GDM1 (cell line): ENCODE results near the gene NBL1.

Experiments used
- DNase-seq: peaks from one replicate; lab custom pipeline; 2025; lab: John Stamatoyannopoulos, UW

The NBL1 gene

DNA sequence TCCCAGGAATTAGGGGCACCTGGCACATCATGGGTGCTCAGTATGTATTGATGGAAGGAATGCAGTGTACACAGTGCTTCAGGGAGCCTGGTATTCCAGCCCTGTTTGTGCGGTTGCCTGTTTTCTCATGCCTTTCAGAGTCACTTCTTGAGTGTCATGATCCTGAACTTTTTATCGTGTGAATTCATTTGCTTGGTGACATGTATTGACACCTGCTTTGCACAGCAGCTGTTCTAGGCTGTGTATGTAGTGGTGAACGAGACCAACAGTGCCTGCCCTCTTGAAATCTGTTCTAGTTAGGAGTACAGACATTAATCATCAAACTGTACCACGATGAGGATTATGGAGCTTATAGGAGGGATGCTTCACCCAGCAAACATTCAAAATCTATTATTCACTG is 26.7 kb downstream of the NBL1 start:
- no peak for DNase-seq

DNA sequence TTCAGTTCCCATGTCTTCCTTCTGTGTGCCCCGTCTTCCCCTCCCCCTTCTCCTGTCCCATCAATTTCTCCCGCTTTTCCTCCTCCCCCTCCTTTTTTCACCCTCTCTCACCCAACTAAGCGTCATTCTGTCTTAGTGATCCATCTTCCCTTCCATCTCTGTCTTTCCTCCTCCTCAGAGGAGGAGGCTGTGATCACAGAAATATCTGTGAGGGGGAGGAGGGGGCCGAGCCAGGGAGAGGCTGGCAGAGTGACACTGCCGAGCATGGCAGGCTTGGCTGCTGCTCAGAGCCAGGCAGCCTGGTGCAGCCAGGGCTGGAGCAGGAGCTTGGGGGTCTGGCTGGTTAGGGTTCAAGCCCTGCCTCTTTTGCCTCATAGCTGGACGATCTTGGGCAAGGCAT is 28.1 kb downstream of the NBL1 start:
- DNase-seq = no peak

DNA sequence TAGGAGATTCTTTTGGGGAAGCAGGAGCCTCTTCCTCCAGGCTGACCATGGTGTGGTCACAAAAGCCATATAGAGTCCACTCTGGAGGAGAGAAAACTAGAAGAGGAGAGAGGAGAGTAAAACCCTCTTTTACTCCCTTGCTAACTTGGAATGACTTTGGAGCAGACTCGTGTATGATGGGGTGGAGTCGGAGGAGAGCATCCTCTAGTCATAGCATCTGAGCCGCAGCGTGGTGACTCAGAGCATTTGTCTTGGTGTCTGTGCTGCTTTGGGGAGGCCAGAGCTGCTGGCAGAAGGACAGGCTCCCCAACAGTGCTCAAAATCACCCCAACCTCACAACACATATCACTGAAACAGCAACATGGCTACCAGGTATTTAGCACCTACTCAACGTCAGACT is 31.7 kb downstream of the NBL1 start:
- DNase-seq = no peak

DNA sequence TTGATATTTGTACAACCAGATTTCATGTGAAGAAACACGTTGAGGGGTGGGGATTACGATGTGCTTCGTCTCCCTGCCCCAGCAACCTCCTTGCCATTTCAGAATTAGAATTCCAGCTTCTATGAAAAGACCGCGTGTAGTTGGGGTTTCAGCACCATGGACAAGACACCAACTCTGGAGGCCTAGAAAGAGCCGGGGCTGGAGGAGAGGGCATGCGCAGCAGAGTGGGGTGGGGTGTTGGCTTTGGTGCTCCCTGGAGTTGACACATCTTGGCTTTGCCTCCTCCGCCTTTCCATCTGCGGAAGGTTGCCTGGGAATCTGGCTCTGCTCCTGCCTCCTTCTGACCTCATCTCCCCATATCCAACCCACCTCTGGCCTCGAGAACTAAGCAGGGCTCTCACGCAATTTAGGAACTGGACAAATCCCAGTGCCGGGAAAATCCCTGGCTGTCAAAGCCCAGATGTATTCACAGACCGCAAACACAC is 32.4 kb downstream of the NBL1 start:
- no peak for DNase-seq

DNA sequence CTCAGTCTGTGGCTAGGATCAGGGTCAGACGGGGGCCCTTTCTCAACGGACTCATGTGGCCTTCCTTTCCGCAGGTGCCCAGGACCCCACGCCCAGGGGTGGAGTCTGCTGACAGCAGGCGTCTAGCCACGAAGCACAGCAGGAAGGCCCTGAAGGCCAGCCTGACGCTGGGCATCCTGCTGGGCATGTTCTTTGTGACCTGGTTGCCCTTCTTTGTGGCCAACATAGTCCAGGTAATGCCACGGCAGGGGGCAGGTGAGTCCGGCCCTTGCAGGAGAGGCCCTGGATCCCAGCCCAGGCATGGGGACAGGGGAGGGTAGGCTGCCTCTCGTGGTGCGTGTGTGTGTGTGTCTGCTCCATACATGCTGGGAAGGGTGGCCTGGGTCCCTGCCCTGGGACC is 34.4 kb downstream of the NBL1 start:
- no peak for DNase-seq

DNA sequence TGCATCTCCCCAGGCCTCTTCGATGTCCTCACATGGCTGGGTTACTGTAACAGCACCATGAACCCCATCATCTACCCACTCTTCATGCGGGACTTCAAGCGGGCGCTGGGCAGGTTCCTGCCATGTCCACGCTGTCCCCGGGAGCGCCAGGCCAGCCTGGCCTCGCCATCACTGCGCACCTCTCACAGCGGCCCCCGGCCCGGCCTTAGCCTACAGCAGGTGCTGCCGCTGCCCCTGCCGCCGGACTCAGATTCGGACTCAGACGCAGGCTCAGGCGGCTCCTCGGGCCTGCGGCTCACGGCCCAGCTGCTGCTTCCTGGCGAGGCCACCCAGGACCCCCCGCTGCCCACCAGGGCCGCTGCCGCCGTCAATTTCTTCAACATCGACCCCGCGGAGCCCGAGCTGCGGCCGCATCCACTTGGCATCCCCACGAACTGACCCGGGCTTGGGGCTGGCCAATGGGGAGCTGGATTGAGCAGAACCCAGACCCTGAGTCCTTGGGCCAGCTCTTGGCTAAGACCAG is 34.9 kb downstream of the NBL1 start:
- DNase-seq = no peak

DNA sequence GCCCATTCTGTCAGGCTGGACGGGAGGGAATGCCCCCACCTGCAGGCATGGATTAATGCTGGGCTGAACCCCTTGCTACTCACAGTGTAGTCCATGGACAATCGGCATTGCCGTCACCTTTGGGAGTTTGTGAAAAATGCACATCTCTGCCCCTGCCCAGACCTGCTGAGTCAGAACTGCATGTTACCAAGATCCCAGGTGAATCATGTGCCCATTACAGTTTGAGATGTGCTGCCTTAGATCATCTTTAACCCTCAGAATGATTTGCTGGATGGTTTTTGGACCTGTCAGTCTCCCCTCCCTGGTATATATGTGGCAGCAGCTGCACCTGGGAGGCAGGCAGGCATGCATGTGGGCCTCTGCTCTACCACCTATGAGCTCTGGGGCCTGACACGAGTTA is 35.6 kb downstream of the NBL1 start:
- no peak for DNase-seq

DNA sequence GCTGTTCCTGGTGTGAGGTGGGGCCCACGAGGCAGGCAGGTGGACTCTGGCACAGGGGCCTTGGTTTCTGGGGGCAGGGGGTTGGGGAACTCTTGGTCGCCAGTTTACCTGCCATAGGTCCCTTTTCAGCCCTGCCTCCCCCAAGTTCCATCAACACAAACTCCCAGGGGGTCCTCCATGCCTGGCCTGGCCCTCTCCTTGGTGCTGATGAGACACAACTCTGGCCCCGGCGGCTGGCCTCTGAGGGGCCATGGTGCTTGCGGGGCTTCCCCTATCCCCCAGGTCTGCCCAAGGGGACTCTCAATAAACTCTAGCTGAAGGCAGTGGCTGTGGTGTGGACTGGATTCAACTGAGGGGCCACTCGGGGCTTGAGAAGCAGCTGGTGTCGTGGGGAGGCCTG is 36.5 kb downstream of the NBL1 start:
- no peak for DNase-seq

DNA sequence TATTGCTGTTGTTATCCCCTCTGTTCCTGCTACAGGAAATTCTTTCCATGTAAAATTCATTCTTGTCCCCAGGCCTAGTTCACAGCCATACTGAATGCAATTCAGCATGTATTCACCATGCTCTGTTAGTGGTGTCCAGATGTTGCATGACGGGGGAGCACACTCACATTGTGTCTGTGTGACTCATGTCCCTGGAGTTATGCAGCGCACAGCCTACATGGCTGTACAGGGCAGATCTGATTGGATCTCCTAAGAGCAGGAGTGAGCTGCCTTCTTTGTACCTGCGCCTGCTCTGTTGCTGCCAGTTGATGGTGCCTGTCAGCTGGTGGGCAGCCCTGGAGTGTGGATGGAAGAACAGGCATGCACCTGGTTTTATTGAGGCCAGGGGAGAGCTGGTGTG is 38.1 kb downstream of the NBL1 start:
- DNase-seq = no peak

DNA sequence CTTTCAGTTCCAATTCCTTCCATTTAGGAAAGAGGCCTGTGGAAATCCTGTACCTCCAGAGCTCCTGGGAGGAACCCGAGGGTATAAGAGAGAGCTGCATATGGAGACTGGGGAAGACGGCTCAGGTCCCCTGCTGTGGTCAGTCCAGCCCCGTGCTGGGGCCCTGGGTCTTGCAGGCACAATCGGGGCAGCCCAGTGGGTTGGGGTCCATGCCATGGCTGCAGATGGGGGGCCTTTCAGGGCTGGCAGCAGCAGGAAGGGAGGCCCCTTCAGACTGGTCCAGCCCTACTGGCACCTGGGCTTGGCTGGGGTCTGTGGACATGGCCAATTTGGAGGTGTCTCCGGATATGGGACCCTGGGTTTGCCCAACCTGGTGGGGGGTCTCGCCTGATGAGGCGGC is 38.8 kb downstream of the NBL1 start:
- DNase-seq = no peak

DNA sequence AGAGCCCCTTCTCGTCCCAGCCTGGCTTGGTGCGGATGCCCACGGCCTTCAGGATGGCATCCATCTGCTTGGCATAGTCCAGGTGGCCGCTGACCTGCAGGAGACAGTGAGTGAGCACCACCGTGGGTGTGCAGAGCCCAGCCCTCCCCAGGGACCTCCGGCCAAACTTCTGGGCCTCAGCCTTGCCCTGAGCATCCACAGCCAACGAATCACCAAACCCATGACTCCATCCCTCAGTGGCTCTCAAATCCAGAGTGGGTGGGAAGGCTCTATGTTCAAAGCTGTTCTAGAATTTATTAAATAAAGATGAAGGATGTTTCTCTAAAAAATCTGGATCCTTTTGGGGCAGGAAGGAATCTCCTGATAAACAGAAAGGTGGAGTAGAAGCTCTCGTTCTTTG is 39.2 kb downstream of the NBL1 start:
- DNase-seq = no peak

DNA sequence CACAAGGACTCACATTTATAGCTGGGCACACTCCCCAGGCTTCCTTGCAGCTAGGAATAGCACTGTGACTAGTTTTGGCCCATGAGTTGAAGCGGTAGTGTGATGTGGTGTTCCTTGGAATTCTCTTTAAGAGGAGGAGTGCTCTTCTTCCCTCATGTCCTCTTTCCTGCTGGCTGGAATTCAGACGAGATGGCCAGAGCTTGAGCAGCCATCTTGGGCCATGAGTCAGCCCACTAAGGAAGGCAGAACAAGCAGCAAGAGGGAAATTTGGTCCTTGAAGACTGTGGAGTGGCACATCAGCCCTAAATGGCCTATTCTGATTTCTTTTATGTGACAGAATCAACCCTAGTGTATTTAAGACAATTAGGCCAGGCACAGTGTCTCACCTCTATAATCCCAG is 40.6 kb downstream of the NBL1 start:
- DNase-seq = no peak

DNA sequence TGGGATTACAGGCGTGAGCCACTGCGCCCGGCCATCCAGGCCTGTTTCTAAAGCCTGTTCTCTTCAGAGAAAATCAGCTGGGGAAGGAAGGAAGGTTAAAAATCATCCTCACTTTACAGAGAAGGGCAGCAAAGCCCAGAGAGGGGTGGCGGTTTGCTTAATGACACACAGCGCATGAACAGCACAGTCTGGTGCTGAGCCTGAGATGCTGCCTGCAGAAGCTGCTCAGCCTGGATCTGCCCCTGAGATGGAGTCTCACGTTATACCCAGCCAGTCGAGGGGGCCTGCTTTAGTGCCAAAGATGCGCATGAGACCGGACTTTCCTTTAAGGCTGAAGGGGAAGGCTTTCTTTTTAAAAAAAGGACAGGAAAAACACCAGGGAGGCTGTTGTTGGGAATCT is 41.9 kb downstream of the NBL1 start:
- no peak for DNase-seq

DNA sequence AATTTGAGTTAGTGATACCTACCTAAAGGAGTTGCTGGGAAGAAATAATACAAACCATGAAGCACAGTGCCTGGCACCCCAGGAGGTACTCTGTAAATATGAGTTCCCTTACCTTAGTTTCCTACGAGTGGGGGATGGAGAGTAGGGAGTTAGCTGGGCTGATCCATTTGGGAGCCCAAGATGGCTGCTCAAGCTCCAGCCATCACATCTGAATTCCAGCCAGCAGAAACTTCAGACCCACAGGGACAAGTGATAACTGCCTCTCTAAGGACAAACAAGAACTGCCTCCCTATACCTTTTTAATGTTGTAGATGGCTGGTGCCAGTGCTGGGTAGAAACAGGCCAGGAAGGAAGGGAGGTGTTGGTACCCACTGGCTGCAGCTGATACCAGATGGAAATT is 43.3 kb downstream of the NBL1 start:
- no peak for DNase-seq

DNA sequence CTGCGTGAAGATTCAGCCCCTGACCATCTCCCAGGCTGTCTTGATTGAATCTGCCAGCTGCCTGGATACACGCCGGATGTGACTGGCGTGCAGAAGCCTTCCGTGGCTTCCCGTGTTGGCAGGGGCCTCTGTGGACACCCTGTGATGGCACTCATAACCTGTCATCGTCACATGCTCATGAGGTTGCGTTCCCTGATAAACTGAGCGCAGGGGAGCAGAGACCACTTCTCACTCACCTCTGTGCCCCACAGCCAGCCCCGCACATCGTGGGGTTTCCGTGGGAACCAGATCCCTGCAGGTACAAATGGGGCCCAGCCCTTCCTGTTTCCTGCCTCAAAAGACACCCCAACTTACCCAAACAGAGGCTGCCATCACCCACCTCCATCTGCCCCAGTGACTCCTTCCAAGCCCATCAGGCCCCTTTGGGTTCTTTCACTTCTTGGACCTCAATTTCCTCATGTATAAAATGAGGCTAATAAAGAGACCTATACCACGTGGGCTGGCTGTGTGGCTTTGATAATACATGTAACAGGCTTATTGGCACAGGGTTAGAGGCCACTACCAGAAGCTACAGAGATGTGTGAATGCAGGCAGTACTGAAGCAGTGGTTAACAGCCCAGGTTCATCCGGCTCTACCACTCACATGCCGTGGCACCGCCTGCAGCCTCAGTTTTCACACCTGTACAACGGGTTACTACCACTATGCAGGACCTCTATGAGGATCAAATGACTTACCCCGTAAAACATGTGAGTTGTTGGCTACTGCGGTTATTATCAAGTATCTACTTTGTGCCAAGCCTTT is 44.1 kb downstream of the NBL1 start:
- DNase-seq = no peak

DNA sequence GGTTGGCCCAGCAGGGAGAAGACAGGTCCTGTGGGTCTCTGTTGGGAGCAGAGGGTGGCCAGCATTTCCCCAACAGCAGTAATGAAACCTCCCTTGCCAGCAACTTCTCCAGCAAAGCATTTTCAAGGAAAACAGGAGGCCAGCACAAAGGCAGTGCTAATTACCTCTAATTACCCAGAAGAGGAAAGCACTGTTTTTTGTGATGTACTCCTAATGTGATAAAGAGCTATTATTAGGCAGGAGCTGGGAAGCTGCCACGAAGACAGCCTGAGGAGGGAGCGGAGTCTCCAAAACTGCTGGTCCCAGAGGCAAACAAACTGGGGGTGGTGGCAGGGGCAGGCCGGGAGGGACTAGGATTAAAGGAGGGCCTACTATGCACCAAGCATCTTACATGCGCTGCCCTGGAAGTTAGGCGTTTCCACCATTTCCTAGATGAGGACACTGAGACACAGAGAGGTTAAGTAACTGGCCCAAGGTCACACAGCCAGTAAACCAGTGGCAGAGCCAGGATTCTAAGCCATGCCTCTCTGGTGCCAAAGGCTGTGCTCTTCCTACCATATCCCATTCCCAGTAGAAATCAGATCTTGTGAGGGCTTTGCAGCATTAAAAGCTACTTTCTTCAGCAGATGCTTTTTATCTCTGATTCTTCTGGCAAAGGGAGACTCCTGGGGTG is 45.1 kb downstream of the NBL1 start:
- no peak for DNase-seq

DNA sequence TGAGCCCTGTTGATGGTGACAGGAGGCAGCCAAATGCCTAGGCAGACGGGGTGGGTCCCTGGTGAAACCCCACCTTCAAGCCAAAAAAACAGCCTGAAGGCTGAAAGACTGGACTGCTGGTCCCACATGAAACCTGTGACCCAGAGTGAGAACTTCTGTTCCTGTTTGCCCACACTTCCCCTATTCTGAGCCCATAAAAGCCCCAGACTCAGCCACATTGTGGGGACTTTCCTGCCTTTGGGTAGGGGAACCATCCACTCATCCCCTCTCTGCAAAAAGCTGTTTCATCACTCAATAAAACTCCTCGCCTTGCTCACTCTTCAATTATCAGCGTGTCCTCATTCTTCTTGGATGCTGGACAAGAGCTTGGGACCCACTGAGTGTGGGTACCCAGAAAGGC is 45.7 kb downstream of the NBL1 start:
- no peak for DNase-seq

DNA sequence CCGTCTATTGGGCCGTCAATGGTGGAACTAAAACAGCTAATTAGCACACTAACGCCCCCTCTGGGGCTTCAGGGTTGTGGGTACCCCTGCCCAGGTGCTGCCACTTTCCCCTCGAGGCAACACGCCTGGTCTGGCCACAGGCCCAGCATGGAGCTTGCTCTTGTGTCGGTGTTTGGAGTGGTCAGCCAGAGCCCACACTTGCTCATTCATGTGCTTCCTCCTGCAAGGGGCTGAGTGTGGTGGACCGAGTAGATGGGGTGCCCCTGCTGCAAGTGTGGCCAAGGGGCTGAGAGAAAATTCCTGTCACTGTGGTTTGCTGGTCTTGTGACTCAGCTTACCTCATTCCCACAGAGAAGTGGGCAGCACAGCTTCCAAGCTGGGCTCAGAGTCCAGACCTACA is 46.2 kb downstream of the NBL1 start:
- no peak for DNase-seq

DNA sequence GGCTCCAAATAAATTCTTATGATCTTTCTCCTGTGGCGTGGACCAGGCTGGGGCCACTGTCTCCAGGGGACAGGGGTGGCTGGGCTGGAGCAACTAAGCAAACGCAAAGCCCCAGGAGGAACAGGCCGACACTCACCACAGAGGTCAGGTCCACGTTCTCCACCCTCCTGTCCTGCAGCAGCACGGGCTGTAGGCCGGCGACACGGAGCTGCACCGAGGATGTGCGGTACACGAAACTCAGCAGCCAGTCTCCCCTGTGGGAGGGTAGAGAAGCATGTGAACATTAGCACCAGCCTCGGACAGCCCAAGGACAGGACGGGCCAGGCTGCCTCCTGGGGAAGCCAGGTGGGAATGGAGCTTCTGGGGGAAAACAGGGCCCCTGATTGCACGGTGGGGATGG is 50.2 kb downstream of the NBL1 start:
- DNase-seq = no peak

DNA sequence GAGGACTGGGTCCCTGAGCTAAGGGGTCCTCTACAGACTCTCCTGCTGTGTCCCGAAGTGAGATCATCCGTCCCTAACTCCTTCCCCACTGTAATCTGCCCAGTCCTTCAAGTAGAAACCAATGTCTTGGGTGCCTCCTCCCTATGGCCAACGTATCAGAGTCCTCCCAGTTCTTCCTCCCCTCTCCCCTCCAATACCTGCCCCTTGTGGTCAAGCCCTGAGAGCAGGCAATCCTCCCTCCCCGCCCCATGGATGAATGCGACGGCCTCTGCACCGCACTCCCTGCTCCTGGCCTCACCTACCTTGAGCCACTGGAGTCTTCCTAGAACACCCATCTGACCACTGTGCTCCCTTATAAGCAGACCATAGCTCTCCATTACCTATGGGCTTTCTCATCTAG is 51.7 kb downstream of the NBL1 start:
- DNase-seq = no peak

DNA sequence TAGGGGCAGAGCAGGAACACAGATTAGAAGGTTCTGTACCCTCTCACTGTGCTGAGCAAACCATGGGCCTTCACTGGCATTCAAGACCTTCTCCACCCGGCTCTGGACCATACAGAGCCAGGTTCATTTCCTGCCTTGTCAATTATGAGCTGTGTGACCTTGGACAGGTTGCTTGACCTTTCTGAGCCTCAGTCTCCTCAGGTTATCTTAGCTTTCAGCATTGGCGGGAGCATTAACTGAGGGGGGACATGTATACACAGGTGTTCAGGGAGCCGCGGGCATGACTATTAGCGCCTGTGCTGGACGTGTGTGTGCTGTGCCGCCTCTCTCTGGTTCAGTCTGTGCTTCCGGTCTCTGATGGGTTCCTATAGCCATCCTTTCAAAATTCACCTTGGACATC is 52.7 kb downstream of the NBL1 start:
- DNase-seq = no peak

DNA sequence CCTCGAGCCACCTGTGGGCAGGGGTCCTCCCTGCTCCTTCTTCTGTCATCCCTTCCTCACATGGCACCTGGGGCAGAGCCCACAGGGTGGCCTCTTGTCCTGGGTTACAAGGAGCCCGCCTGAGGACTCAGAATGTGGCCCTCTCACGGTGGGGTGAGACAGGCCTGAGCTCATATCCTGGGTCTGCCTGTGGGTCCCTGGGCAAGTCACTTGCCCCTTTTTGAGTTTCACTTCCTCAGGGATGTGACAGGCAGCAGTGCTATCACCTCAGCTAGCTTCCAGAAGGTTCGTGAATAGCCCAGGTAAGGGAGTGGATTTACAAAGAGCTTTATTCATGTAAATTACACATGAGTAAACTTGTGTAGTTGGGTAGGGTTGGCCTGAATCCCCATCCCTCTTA is 54.1 kb downstream of the NBL1 start:
- no peak for DNase-seq

DNA sequence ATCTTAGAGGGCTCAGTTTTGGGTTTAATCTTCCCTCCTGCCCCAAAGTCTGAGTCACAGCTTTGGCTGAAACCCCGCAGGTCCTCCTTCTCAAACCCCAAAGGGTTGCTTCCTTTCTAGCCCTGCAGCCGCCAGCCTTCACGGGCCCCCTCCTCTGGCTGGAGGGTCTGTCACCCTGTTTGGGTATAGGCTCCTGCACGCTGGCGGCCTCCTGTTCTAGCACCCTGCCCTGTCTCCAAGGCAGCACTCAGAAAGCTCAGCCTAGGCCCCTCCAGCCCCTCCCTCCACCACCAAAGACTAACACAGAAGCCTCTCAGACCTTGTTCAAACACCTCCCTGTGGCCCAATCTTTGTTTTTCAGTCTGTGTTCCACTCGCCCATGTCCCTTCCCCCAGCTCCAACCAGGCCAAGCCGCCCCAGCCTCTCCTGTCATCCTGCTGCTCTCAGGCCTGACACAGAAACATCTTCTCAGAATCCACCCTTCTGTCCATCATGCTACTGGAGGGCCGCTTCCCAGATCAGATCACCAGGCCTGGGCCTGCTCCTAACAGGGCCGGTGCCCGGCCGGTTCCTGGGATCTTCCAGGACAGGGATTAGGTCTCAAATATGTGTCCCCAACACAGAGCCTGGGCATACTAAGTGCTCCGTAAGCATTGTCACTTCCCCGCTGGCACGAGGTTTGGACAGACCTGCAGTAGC is 56.1 kb downstream of the NBL1 start:
- DNase-seq = no peak
